Fibroblast of mammary gland (primary cell): Measurements from ENCODE around the gene MYL9.
"Not testable (repeated sequence)": the region's sequence is repeated elsewhere in the genome, so short reads cannot be mapped to it uniquely, and the experiment has no call there.

ENCODE experiments used
- DNase-seq: peaks from one replicate; pipeline ENCODE4 v3.0.0-alpha.2; 2010; ENCODE audit warnings: low read depth
- H3K4me3 ChIP-seq: 2 replicates; pipeline ENCODE4 v1.5.1; 2011; ENCODE audit warnings: low read depth, mild to moderate bottlenecking, low read length, moderate library complexity; ENCODE audit not compliant: control insufficient read depth
- TF ChIP-seq, protein P1 (sequence below): conservative IDR thresholded peaks from 2 replicates; pipeline ENCODE4 v1.5.1; 2011; ENCODE audit warnings: low read depth, low read length, inconsistent platforms; ENCODE audit not compliant: control insufficient read depth, insufficient read depth

The MYL9 gene

DNA sequence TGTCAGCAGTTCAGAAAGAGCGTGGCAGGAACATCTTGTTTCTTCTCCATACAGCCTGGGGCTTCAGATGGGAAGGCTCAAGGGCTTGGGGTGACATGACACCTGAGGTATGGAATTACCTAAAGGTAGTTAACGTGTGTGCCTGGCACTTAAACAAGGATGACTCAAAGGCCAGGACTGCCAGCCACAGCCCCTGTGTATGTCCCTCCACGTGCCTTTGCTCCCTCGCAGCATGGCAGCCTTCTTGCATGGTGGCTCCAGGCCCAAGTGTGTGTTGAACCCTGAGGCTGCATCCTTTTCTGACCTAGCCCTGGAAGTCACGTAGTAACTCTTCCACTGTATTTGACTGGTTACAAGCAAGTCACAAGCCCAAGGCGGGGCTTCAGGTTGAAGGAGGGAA lies 33.6 kb upstream of the MYL9 start:
- no peak for DNase-seq
- TF ChIP-seq, protein P1, sequence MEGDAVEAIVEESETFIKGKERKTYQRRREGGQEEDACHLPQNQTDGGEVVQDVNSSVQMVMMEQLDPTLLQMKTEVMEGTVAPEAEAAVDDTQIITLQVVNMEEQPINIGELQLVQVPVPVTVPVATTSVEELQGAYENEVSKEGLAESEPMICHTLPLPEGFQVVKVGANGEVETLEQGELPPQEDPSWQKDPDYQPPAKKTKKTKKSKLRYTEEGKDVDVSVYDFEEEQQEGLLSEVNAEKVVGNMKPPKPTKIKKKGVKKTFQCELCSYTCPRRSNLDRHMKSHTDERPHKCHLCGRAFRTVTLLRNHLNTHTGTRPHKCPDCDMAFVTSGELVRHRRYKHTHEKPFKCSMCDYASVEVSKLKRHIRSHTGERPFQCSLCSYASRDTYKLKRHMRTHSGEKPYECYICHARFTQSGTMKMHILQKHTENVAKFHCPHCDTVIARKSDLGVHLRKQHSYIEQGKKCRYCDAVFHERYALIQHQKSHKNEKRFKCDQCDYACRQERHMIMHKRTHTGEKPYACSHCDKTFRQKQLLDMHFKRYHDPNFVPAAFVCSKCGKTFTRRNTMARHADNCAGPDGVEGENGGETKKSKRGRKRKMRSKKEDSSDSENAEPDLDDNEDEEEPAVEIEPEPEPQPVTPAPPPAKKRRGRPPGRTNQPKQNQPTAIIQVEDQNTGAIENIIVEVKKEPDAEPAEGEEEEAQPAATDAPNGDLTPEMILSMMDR, result no peak
- H3K4me3 ChIP-seq, result no peak overlapping the region

DNA sequence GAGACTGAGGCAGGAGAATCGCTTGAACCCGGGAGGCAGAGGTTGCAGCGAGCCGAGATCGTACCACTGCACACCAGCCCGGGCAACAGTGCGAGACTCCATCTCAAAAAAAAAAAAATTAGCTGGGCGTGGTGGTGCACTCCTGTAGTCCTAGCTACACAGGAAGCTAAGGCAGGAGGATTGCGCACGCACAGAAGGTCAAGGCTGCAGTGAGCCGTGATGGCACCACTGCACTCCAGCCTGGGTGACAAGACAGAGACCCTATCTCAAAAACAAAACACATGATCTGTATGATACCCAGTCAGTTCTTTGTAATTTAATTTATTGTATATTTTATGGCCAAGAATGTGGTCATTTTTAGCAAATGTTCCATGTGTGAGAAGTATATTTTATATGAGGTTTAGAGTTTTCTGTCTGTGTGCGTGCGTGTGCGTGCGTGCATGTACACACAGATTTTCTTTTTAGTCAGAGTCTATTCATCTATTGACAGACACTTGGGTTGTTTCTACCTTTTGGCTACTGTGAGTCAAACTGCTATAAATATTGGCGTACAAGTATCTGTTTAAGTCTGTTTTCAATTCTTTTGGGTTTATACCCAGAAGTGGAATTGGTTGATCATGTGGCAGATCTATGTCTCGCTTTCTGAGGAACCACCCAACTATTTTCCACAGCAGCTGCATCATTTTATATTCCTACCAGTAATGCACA lies 22.2 kb upstream of the MYL9 start:
- TF ChIP-seq, protein P1, result no peak
- H3K4me3 ChIP-seq, result no peak overlapping the region
- DNase-seq, result no peak

DNA sequence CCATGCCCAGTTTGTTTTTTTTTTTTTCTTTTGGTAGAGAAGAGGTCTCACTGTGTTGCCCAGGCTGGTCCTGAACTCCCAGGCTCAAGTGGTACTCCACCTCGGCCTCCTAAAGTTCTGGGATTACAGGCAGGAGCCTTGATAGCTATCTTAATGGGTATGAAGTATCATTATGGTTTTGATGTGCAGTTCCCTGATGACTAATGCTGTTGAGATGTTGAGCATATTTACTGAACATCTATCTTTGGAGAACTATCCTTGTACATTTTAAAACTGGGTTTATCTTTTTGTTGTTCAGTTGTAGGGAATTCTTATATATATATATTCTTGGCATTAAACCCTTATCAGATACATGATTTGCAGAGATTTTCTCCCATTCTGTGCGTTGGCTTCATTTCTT lies 21.4 kb upstream of the MYL9 start:
- no peak overlapping the region for H3K4me3 ChIP-seq
- TF ChIP-seq, protein P1, result no peak
- no peak for DNase-seq

DNA sequence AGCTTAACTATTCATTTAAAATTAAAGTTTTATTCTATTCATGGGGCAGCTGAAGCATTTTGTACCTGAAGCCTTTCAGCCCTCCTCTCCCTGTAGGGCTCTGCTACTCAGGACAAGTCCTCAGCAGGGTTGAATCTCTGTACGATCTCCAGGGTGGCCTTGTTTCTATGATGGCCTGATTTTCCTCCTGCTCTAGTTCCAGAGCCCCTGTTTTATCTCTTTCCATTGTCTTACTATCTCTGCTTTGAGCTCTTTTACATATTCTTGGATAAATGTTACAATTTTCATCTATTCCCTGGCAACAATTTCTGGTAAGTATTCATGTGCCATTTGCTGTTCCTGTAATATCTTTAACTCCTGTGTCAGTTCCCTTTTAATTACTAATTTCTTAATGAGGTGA lies 19.8 kb upstream of the MYL9 start:
- TF ChIP-seq, protein P1, result no peak
- DNase-seq, result no peak
- H3K4me3 ChIP-seq, result no peak overlapping the region

DNA sequence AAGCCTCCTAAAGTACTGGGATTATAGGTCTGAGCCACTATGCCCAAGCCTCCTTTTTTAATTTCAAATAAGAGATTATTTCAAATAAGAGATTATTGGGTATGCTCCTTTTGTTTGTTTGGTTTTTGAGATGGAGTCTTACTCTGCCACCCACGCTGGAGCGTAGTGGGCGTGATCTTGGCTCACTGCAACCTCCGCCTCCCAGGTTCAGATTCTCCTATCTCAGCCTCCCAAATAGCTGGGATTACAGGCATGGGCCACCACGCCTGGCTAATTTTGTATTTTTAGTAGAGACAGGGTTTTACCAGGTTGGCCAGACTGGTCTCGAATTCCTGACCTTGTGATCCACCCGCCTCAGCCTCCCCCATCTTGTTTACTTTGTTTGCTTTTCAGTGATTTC lies 18.9 kb upstream of the MYL9 start:
- not testable (repeated sequence) for DNase-seq, H3K4me3 ChIP-seq

DNA sequence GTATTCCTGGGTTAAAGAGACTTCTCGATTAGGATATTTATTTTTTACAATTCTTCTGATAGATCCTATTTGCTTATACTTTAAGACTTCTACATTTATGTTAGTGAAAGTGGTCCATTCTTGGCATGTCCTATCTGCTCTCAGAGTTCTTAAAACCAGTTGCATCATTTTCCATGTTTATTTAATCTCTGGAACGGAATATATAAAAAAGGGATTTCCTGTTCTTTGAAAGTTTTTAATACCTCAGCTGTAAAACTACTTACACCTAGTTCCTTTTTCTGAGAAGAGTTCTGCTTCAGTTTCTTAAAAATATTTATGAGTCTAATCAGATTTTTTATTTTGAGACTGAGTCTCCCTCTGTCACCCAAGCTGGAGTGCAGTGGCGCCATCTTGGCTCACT lies 18.0 kb upstream of the MYL9 start:
- DNase-seq, result no peak
- TF ChIP-seq, protein P1, result no peak
- no peak overlapping the region for H3K4me3 ChIP-seq

DNA sequence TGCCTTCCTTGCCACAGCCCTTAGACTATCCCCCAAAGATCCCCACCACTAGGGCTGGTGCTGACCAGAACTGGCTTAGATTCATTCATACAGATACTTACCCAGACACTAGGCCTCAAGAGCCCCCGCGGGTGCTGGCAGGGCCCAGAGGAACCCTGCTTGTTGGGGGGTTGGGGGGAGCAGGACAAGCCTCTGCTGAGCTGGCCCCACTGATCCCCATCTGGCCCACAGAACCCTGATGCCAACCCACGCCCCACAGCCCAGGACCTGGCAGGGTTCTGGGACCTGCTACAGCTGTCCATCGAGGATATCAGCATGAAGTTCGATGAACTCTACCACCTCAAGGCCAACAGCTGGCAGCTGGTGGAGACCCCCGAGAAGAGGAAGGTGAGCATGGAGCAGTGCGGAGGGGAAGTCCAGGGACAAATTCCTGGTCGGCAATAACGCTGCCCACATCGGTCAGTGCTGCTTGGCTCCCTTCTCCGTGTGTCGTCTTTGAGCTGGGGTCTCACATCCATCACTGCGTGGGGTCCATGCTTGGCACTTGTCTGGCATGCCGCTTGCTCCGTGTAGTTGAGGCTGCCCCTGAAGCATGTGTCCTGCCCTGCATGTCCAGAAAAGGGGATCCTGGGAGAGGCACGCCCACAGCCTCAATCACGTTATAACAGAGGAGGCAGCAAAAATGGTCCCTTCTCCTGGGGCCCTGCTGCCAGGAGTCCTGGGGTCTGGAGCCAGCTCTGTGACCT lies 15.5 kb upstream of the MYL9 start:
- H3K4me3 ChIP-seq, result no peak overlapping the region
- no peak for DNase-seq
- TF ChIP-seq, protein P1, result no peak
